CD8-positive, alpha-beta memory T cell (primary cell): ENCODE measurements around the gene CAMKK2. TPM values are rescaled to one million over a fixed set of nuclear protein-coding genes. Genes with fewer than 3 reads are reported as not detected.
"Not testable (repeated sequence)": the region's sequence is repeated elsewhere in the genome, so short reads cannot be mapped to it uniquely, and the experiment has no call there.

Experiments
- CTCF ChIA-PET: fragments of 350-600 bp; sonication (Branson Sonifier 250); formaldehyde crosslinking; loops from one replicate; lab custom pipeline; 2021; ENCODE audit warnings: antibody characterized with exemption; lab: Charles Lee
- POLR2A ChIA-PET: fragments of 350-600 bp; sonication (Branson Sonifier 250); formaldehyde crosslinking; loops from one replicate; lab custom pipeline; 2021; ENCODE audit warnings: antibody characterized with exemption; lab: Charles Lee
- DNase-seq, 5 donors: peaks; one replicate each; pipeline versions ENCODE4 v3.0.0 to v3.0.0-alpha.2; 2020 to 2022; ENCODE audit warnings: mixed read lengths in 1 of 5
- H3K27ac ChIP-seq: one replicate; pipeline ENCODE4 v1.7.0; 2013; ENCODE audit warnings: low read depth, mild to moderate bottlenecking, low read length, moderate library complexity
- H3K27me3 ChIP-seq: 2 replicates; pipeline ENCODE4 v1.7.0; 2013; ENCODE audit warnings: low read length, mild to moderate bottlenecking; ENCODE audit not compliant: insufficient read depth, poor library complexity, severe bottlenecking
- H3K36me3 ChIP-seq: 2 replicates; pipeline ENCODE4 v1.7.0; 2013; ENCODE audit warnings: mild to moderate bottlenecking, low read length, moderate library complexity; ENCODE audit not compliant: insufficient read depth
- H3K4me1 ChIP-seq: 2 replicates; pipeline ENCODE4 v1.7.0; 2013; ENCODE audit warnings: mild to moderate bottlenecking, low read length, moderate library complexity; ENCODE audit not compliant: insufficient read depth
- H3K4me3 ChIP-seq: 2 replicates; pipeline ENCODE4 v1.7.0; 2013; ENCODE audit warnings: mild to moderate bottlenecking, low read length
- H3K9me3 ChIP-seq: 2 replicates; pipeline ENCODE4 v1.7.0; 2013; ENCODE audit warnings: mild to moderate bottlenecking, low read length
- H3K27ac Mint-ChIP-seq, 8 donors: one replicate each; pipeline ENCODE4 v1.8.0; 2020 to 2021; ENCODE audit warnings: mixed read lengths in 8 of 8, mild to moderate bottlenecking in 6 of 8, inconsistent platforms in 3 of 8, moderate library complexity in 3 of 8
- H3K27me3 Mint-ChIP-seq, 2 donors: one replicate each; pipeline ENCODE4 v1.8.0; 2020 to 2021; ENCODE audit warnings: mixed read lengths in 2 of 2, mild to moderate bottlenecking in 1 of 2, moderate library complexity in 1 of 2
- H3K36me3 Mint-ChIP-seq, 3 donors: one replicate each; pipeline ENCODE4 v1.8.0; 2020 to 2021; ENCODE audit warnings: mixed read lengths in 3 of 3, inconsistent platforms in 1 of 3, mild to moderate bottlenecking in 1 of 3
- H3K4me1 Mint-ChIP-seq, 3 donors: one replicate each; pipeline ENCODE4 v1.8.0; 2020 to 2021; ENCODE audit warnings: mixed read lengths in 3 of 3, inconsistent platforms in 1 of 3, mild to moderate bottlenecking in 1 of 3
- H3K4me3 Mint-ChIP-seq, 7 donors: one replicate each; pipeline ENCODE4 v1.8.0; 2020 to 2021; ENCODE audit warnings: mixed read lengths in 7 of 7, mild to moderate bottlenecking in 6 of 7, moderate library complexity in 4 of 7, inconsistent platforms in 2 of 7
- H3K9me3 Mint-ChIP-seq, 5 donors: one replicate each; pipeline ENCODE4 v1.8.0; 2020 to 2022; ENCODE audit warnings: mixed read lengths in 5 of 5, mild to moderate bottlenecking in 3 of 5, moderate library complexity in 2 of 5, inconsistent platforms in 1 of 5
- polyA plus RNA-seq: library from polyadenylated mRNA; unstranded; fragments of 300-500 nt; fragmentation: Illumina TruSeq; gene quantifications from one replicate; pipeline ENCODE4 v1.2.3, GENCODE V29; 2021
- total RNA-seq, 2 experiments: library from RNA; stranded (reverse); gene quantifications; one replicate each; pipeline ENCODE4 v1.2.3, GENCODE V29; 2021

Gene CAMKK2
- total and polyA plus RNA-seq, 3 experiments from 2014 or later = 17.0 to 37.5 (median 35.9) TPM

- H3K9me3 ChIP-seq, CTCF ChIA-PET, POLR2A ChIA-PET, H3K4me3 ChIP-seq, H3K27me3 Mint-ChIP-seq, H3K9me3 Mint-ChIP-seq, H3K27me3 ChIP-seq, H3K4me3 Mint-ChIP-seq, H3K27ac ChIP-seq, H3K4me1 ChIP-seq, DNase-seq: not testable (repeated sequence)
- Mint-ChIP-seq H3K27ac (peak overlapping the region in 4 of 8 donors; percentile 7 to 64 (median 46)), H3K4me1 (peaks cover 11 to 29% (median 26%) of the 10 kb centered on the region in 3 donors), H3K36me3 (peaks cover 11 to 57% (median 24%) of the 10 kb centered on the region in 3 donors)
- peaks cover 20% of the 10 kb centered on the region for H3K36me3 ChIP-seq
These were observed 13.7 kb upstream of the CAMKK2 start for GRCh38 chr12:121310231-121310630.

GRCh38 chr12:121307397-121307796 is 10.9 kb upstream of the CAMKK2 start:
- H3K36me3 Mint-ChIP-seq = peaks cover 11 to 38% (median 24%) of the 10 kb centered on the region in 3 donors
- H3K4me3 Mint-ChIP-seq, H3K9me3 Mint-ChIP-seq, H3K27me3 Mint-ChIP-seq, H3K27ac Mint-ChIP-seq, H3K4me1 ChIP-seq, CTCF ChIA-PET, H3K27me3 ChIP-seq, H3K9me3 ChIP-seq, H3K4me1 Mint-ChIP-seq, POLR2A ChIA-PET, DNase-seq, H3K4me3 ChIP-seq, H3K27ac ChIP-seq: not testable (repeated sequence)
- peaks cover 20% of the 10 kb centered on the region for H3K36me3 ChIP-seq

- DNase-seq = no peak
- Mint-ChIP-seq H3K27me3 (no peaks in the 10 kb centered on the region), H3K36me3 (peaks cover 6 to 15% (median 9%) of the 10 kb centered on the region in 3 donors), H3K4me1 (peaks cover 0 to 1% (median 0%) of the 10 kb centered on the region in 3 donors), H3K27ac (no peak overlapping the region), H3K4me3 (no peak overlapping the region), H3K9me3 (no peaks in the 10 kb centered on the region)
- H3K4me3 ChIP-seq = no peak overlapping the region
- H3K9me3 ChIP-seq = no peaks in the 10 kb centered on the region
- H3K27ac ChIP-seq = no peak overlapping the region
- CTCF ChIA-PET = no interaction called here
- no peaks in the 10 kb centered on the region for H3K4me1 ChIP-seq
- no peaks in the 10 kb centered on the region for H3K27me3 ChIP-seq
- POLR2A ChIA-PET = no interaction called here
- H3K36me3 ChIP-seq = peaks cover 10% of the 10 kb centered on the region
These were observed 7.8 kb upstream of the CAMKK2 start for GRCh38 chr12:121304306-121304705.

GRCh38 chr12:121301876-121302275 is 5.4 kb upstream of the CAMKK2 start:
- no peak overlapping the region for H3K27ac Mint-ChIP-seq
- no peaks in the 10 kb centered on the region for H3K9me3 Mint-ChIP-seq
- peaks cover 3 to 5% (median 5%) of the 10 kb centered on the region in 3 donors for H3K4me1 Mint-ChIP-seq
- Histone ChIP-seq H3K27me3 (no peaks in the 10 kb centered on the region), H3K36me3 (no peaks in the 10 kb centered on the region), H3K9me3 (no peaks in the 10 kb centered on the region), H3K27ac (no peak overlapping the region), H3K4me3 (no peak overlapping the region), H3K4me1 (peaks cover 5% of the 10 kb centered on the region)
- no peak for DNase-seq
- H3K4me3 Mint-ChIP-seq = no peak overlapping the region
- POLR2A ChIA-PET = no interaction called here
- CTCF ChIA-PET = no interaction called here
- H3K36me3 Mint-ChIP-seq = peaks cover 0 to 2% (median 0%) of the 10 kb centered on the region in 3 donors
- no peaks in the 10 kb centered on the region for H3K27me3 Mint-ChIP-seq

DNA sequence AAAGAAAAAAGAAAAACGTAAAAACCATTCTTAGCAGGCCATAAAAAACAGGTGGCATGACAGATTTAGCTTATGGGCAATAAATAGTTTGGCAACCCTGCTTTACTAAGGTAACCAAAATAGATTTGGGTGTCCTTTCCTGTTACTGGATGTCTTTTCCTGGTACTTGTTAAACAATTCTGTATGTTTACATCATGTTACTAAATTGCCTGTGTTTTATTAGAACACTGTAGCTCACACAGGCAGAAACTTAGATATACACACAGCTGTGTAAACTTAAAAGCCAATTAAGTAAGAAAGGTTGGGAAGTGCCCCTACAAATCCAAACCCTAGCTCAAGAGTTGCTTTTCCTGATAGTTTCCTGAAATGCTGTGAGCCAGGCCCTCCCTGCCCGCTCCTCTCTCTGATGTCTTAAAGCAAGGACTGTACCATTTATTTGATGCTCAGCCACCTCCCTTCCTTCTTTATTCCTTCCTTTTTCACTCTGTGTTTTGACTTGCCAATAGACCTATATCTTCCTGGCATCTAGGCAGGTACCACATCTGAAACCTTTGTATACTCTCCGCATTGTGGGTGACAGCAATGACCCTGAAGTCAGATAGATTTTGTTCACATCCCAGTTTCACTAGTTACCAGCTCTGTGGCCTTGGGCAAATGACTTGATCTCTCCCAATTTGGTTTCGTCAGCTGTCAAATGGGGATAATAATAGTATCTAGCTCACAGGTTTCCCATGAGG is 3.7 kb upstream of the CAMKK2 start:
- CTCF ChIA-PET = no interaction called here
- Histone ChIP-seq H3K36me3 (no peaks in the 10 kb centered on the region), H3K4me3 (no peak overlapping the region), H3K27me3 (no peaks in the 10 kb centered on the region), H3K27ac (no peak overlapping the region), H3K9me3 (no peaks in the 10 kb centered on the region), H3K4me1 (peaks cover 11% of the 10 kb centered on the region)
- Mint-ChIP-seq H3K4me1 (peaks cover 9 to 12% (median 10%) of the 10 kb centered on the region in 3 donors), H3K36me3 (peaks cover 0 to 5% (median 0%) of the 10 kb centered on the region in 3 donors), H3K27ac (no peak overlapping the region), H3K4me3 (peak overlapping the region in 1 of 7 donors; percentile 66), H3K9me3 (no peaks in the 10 kb centered on the region), H3K27me3 (no peaks in the 10 kb centered on the region)
- POLR2A ChIA-PET = no interaction called here
- DNase-seq = no peak

- no peak overlapping the region for H3K27ac Mint-ChIP-seq
- Histone ChIP-seq H3K27ac (no peak overlapping the region), H3K9me3 (no peaks in the 10 kb centered on the region), H3K4me3 (no peak overlapping the region), H3K36me3 (no peaks in the 10 kb centered on the region), H3K27me3 (no peaks in the 10 kb centered on the region), H3K4me1 (peaks cover 14% of the 10 kb centered on the region)
- peaks cover 13 to 15% (median 14%) of the 10 kb centered on the region in 3 donors for H3K4me1 Mint-ChIP-seq
- H3K4me3 Mint-ChIP-seq = peak overlapping the region in 1 of 7 donors; percentile 66
- POLR2A ChIA-PET = no interaction called here
- no peaks in the 10 kb centered on the region for H3K9me3 Mint-ChIP-seq
- CTCF ChIA-PET = no interaction called here
- no peaks in the 10 kb centered on the region for H3K27me3 Mint-ChIP-seq
- DNase-seq = no peak
- peaks cover 0 to 5% (median 0%) of the 10 kb centered on the region in 3 donors for H3K36me3 Mint-ChIP-seq
These were observed 3.2 kb upstream of the CAMKK2 start for GRCh38 chr12:121299662-121300061.

DNA sequence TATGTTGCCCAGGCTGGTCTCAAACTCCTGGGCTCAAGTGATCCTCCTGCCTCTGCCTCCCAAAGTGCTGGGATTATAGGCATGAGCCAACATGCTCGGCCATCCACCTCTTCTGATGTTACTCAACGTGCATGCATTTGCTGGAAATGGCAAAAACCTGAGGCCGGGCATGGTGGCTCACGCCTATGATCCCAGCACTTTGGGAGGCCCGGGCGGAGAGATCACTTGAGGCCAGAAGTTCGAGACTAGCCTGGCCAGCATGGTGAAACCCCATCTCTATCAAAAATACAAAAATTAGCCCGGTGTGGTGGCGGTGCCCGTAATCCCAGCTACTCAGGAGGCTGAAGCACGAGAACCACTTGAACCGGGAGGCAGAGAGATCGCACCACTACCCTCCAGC is 1.9 kb upstream of the CAMKK2 start:
- H3K27ac ChIP-seq, DNase-seq, H3K9me3 ChIP-seq, H3K4me3 ChIP-seq, H3K9me3 Mint-ChIP-seq, H3K36me3 Mint-ChIP-seq, H3K27me3 ChIP-seq, CTCF ChIA-PET, H3K27me3 Mint-ChIP-seq, H3K36me3 ChIP-seq, H3K27ac Mint-ChIP-seq: not testable (repeated sequence)
- POLR2A ChIA-PET = interaction anchor here (0.6 to 1.6 kb wide), 2 partner anchors 87 to 88 kb away, joined by 3 to 4 read pairs; no protein-coding TSS in a partner anchor
- H3K4me1 ChIP-seq = peaks cover 14% of the 10 kb centered on the region
- Mint-ChIP-seq H3K4me3 (peak overlapping the region; percentile 83 to 92 (median 88)), H3K4me1 (peaks cover 13 to 22% (median 19%) of the 10 kb centered on the region in 3 donors)

DNA sequence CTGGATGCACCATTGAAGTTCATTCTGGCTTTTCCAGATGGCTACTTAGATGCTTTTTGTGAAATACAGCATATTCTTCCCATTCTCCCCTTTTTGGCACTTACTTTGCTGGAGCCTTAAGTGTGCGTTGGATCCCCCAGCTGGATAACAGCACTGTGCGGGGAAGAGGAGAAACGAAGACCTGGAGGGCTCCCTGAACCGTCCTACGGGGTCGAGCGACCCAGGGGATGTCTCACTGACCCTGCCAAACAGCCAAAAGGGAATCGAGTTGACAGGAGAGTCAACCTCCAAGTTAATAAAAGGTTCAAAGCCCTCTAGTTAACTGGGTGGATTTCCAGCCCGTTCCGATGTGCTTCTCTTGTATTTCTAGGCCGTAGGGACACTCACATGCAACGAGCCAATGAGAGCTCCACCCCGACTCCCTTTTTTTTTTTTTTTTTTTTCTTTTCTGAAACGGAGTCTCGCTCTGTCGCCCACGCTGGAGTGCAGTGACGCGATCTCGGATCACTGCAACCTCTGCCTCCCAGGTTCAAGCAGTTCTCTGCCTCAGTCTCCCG is 1.0 kb upstream of the CAMKK2 start:
- CTCF ChIA-PET = interaction anchor here (0.5 to 0.6 kb wide), 2 partner anchors 237 to 1071 kb away, joined by 3 read pairs; no protein-coding TSS in a partner anchor
- peak overlapping the region; percentile 3 to 84 (median 79) for H3K27ac Mint-ChIP-seq

More for the DNA sequence above, 1.0 kb upstream of the CAMKK2 start:
- H3K4me1 Mint-ChIP-seq = peaks cover 14 to 26% (median 22%) of the 10 kb centered on the region in 3 donors
- H3K9me3 ChIP-seq = no peaks in the 10 kb centered on the region
- no peaks in the 10 kb centered on the region for H3K9me3 Mint-ChIP-seq
- H3K4me1 ChIP-seq = peaks cover 14% of the 10 kb centered on the region
- H3K4me3 ChIP-seq = peak overlapping the region; percentile 81
- peak overlapping the region; percentile 47 for H3K27ac ChIP-seq
- H3K27me3 Mint-ChIP-seq = no peaks in the 10 kb centered on the region
- no peaks in the 10 kb centered on the region for H3K27me3 ChIP-seq
- peak overlapping the region; percentile 83 to 92 (median 88) for H3K4me3 Mint-ChIP-seq
- peaks cover 0 to 5% (median 0%) of the 10 kb centered on the region in 3 donors for H3K36me3 Mint-ChIP-seq
- DNase-seq = peak in 1 of 5 donors; percentile 11
- POLR2A ChIA-PET = interaction anchor here (0.6 to 1.6 kb wide), 3 partner anchors 50 to 87 kb away, joined by 3 to 5 read pairs (median 4); no protein-coding TSS in a partner anchor
- no peaks in the 10 kb centered on the region for H3K36me3 ChIP-seq
